ENCODE results near the gene ARID3A.

GRCh38 chr19:976476-976875 is 50.6 kb downstream of the ARID3A start:
- no peak for TF ChIP-seq MXI1 (IDR thresholded peaks at IDR 0.05; ENCODE audit: borderline replicate concordance, low read depth, low read length)
- no peak for TF ChIP-seq POLR2A (IDR thresholded peaks at IDR 0.05; ENCODE audit: low read depth, low read length)
- no peak for TF ChIP-seq CTCF (conservative IDR thresholded peaks at IDR 0.05; ENCODE audit: low read depth, low read length)
- TF ChIP-seq CHD1 (IDR thresholded peaks at IDR 0.05; ENCODE audit: low read depth, low read length) = no peak
- TF ChIP-seq, protein P1, sequence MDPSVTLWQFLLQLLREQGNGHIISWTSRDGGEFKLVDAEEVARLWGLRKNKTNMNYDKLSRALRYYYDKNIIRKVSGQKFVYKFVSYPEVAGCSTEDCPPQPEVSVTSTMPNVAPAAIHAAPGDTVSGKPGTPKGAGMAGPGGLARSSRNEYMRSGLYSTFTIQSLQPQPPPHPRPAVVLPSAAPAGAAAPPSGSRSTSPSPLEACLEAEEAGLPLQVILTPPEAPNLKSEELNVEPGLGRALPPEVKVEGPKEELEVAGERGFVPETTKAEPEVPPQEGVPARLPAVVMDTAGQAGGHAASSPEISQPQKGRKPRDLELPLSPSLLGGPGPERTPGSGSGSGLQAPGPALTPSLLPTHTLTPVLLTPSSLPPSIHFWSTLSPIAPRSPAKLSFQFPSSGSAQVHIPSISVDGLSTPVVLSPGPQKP (IDR thresholded peaks at IDR 0.05; ENCODE audit: borderline replicate concordance, low read depth, low read length) = no peak
- TF ChIP-seq RCOR1 (IDR thresholded peaks at IDR 0.05; ENCODE audit: insufficient replicate concordance, low read length) = no peak
- TF ChIP-seq SMC3 (IDR thresholded peaks at IDR 0.05; ENCODE audit: low read depth, low read length) = no peak

Measured in IMR-90 (cell line).